Measurements from ENCODE around the gene AGBL3. TPM values are rescaled to one million over a fixed set of nuclear protein-coding genes. Genes with fewer than 3 reads are reported as not detected.

Gene AGBL3
- total and polyA plus RNA-seq, 12 donors: 0.64 to 2.6 (median 1.1) TPM

DNA sequence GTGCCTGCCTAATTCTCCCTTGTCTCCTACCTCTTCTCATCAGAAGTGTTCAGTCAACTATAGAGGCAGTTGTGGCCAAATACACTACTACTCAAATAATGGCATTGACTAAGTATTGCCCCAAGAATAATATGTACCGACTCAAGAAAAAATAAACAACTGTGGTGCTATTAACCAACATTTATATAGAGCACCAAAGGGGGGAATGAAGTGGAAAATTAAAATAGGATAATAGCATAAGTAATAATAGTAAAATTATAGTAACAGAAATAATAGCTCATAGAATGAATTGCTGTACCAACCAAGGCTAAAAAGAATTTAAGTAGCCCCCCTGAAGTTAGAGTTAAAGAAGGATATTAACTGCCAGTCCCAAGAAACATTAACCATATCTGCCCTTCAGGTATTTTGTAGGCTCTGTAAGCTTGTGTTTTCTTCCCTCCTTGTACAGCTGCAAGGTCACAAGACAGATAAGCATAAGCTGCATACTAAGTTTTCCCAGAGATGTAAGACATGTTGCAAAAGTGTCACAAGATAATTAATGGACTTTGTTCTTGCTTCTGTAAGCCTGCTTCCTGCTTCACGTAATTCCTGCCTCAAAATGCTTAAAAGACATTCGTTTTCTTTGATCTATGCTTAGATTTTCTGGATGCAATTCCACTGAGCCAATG, 195.1 kb downstream of the AGBL3 start:
- Histone ChIP-seq H3K36me3 (peaks cover 0 to 73% (median 39%) of the 10 kb centered on the region in 9 donors), H3K27ac (no peak overlapping the region), H3K4me3 (no peak overlapping the region), H3K27me3 (no peaks in the 10 kb centered on the region), H3K9me3 (peaks cover 0 to 54% (median 26%) of the 10 kb centered on the region in 11 donors), H3K4me1 (no peaks in the 10 kb centered on the region)
- TF ChIP-seq, protein P1, sequence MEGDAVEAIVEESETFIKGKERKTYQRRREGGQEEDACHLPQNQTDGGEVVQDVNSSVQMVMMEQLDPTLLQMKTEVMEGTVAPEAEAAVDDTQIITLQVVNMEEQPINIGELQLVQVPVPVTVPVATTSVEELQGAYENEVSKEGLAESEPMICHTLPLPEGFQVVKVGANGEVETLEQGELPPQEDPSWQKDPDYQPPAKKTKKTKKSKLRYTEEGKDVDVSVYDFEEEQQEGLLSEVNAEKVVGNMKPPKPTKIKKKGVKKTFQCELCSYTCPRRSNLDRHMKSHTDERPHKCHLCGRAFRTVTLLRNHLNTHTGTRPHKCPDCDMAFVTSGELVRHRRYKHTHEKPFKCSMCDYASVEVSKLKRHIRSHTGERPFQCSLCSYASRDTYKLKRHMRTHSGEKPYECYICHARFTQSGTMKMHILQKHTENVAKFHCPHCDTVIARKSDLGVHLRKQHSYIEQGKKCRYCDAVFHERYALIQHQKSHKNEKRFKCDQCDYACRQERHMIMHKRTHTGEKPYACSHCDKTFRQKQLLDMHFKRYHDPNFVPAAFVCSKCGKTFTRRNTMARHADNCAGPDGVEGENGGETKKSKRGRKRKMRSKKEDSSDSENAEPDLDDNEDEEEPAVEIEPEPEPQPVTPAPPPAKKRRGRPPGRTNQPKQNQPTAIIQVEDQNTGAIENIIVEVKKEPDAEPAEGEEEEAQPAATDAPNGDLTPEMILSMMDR (IDR thresholded peaks at IDR 0.05): no peak
- intact Hi-C loops (cut with DNase I): loop anchor here in 1 of 10 donors (10.0 kb wide), 1 partner anchor 187 kb away; no protein-coding TSS in a partner anchor
- DNase-seq: no peak
- no peak for ATAC-seq
- WGBS, 2 donors: 93 to 97% methylated on average over 3 of the region's 3 CpGs

DNA sequence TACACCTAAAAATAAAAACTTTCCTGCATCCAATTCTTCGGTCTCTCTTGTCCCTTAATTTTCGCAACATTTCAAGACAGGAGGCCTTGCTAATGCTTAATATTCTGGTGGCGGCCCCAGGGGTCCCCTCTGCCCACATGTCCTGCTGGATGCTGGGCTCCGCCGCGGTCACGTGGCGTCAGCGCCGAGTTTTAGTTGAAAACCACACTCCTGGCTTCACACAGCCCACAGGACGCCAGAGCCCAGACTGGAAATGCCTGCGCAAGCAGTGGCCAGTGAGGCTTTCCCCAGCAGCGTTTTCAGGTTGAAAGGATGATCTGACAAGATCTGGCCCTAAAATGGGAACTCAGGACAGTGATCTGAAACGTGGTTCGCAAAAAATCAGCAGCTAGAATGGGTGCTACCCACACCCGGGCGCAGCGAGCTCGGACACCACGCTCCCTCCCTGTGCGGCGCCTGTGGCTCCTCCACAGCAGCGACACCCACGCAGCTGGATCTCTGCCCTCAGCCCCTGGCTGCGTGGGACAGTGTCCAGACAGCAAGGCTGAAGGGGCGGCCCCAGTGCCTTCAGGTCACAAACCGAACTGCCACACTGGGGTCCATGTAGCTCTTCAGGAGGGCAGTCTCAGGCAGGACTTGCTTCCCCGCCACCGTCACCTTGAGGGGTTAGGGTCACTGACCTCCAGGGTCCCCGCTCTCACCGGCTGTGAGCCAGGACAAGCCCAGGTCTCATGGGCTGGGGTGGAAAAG, 195.8 kb downstream of the AGBL3 start:
- no peak overlapping the region for H3K27ac ChIP-seq
- no peak for ATAC-seq
- intact Hi-C loops (cut with DNase I): loop anchor here in 1 of 10 donors (10.0 kb wide), 1 partner anchor 187 kb away; no protein-coding TSS in a partner anchor
- H3K27me3 ChIP-seq: no peaks in the 10 kb centered on the region
- no peak for DNase-seq
- H3K4me1 ChIP-seq: no peaks in the 10 kb centered on the region
- H3K9me3 ChIP-seq: peaks cover 0 to 54% (median 26%) of the 10 kb centered on the region in 11 donors
- H3K36me3 ChIP-seq: peaks cover 0 to 80% (median 43%) of the 10 kb centered on the region in 9 donors
- 97 to 98% methylated on average over 31 of the region's 31 CpGs for WGBS, 2 donors
- no peak overlapping the region for H3K4me3 ChIP-seq
- TF ChIP-seq, protein P1 (IDR thresholded peaks at IDR 0.05): no peak

DNA sequence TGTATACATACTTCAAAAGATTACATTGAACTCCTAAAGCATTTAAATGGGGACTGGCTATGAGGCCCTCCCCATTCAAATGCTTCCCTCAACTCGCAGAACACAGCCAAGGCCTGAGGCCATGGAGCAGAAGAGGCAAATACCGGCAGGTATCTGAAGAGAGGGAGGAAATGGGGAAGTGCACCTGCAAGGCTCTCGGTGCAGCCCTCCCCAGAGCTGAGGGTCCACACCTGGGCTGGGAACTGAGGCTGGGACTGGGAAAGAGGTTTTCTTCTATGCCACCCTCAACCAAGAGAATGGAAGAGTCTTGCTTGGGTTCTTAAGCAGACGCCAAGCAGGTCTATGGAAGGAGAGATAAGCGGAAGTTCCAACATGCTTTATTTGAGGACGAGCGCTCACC, 197.2 kb downstream of the AGBL3 start:
- no peak overlapping the region for H3K4me3 ChIP-seq
- H3K36me3 ChIP-seq: peaks cover 0 to 93% (median 53%) of the 10 kb centered on the region in 9 donors
- 96 to 98% methylated on average over 7 of the region's 7 CpGs for WGBS, 2 donors
- H3K4me1 ChIP-seq: no peaks in the 10 kb centered on the region
- TF ChIP-seq, protein P1 (IDR thresholded peaks at IDR 0.05): no peak
- H3K9me3 ChIP-seq: peaks cover 0 to 54% (median 26%) of the 10 kb centered on the region in 11 donors
- intact Hi-C loops (cut with DNase I): loop anchor here in 1 of 10 donors (10.0 kb wide), 1 partner anchor 189 kb away; no protein-coding TSS in a partner anchor
- DNase-seq (no peak), ATAC-seq (no peak)
- no peak overlapping the region for H3K27ac ChIP-seq
- no peaks in the 10 kb centered on the region for H3K27me3 ChIP-seq

DNA sequence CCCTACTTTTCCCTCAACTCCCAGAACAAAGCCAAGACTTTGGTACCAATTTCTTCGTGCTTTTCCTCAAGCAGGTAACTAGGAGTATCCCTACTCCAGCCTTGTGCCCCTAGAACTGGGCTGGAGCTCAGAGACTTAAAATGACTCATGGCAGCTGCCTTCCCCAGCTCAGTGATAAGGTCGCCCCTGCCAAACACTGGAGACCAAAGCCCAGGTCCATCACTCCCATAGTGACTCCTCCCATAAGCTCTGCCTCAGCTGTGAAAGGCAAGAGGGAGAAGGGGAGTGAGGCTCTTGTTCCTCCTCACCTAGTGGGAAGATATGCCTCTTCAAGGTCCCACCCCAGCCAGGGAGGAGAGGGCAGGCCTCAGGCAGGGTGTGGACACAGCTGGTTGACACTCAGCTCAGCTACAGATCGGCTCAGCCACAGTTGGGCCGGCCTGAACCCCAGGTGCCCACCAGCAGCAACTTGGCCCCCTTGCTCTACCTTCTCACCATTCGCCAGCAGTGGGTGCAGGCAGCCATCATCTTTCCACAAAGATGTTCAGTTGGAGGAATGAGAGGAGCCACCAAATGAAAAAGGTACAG, 198.0 kb downstream of the AGBL3 start:
- no peaks in the 10 kb centered on the region for H3K27me3 ChIP-seq
- DNase-seq (no peak), ATAC-seq (no peak)
- WGBS, 2 donors: 92 to 96% methylated on average over 5 of the region's 5 CpGs
- H3K9me3 ChIP-seq: peaks cover 0 to 49% (median 26%) of the 10 kb centered on the region in 11 donors
- H3K4me3 ChIP-seq: no peak overlapping the region
- peaks cover 0 to 98% (median 61%) of the 10 kb centered on the region in 9 donors for H3K36me3 ChIP-seq
- TF ChIP-seq, protein P1 (IDR thresholded peaks at IDR 0.05): no peak
- H3K4me1 ChIP-seq: peaks cover 0 to 5% (median 0%) of the 10 kb centered on the region in 9 donors
- intact Hi-C loops (cut with DNase I): loop anchor here in 1 of 10 donors (10.0 kb wide), 1 partner anchor 190 kb away; no protein-coding TSS in a partner anchor
- H3K27ac ChIP-seq: no peak overlapping the region
